Measurements from ENCODE around the gene TEAD3. TPM values are rescaled to one million over a fixed set of nuclear protein-coding genes. Genes with fewer than 3 reads are reported as not detected.
A peak's percentile ranks its signal among the peaks of the same experiment; 100 is the strongest.

Gene TEAD3
- total and polyA plus RNA-seq, 12 donors = 27.9 to 54.4 (median 34.4) TPM

- intact Hi-C loops (cut with DNase I) = no loop called here
- no peak for ATAC-seq
- 83 to 84% methylated on average over 28 of the region's 28 CpGs for WGBS, 2 donors
These were observed 3.4 kb downstream of the TEAD3 start for GRCh38 chr6:35493307-35493983.

GRCh38 chr6:35492974-35493284 is 4.0 kb downstream of the TEAD3 start:
- WGBS, 2 donors = 81 to 84% methylated on average over 7 of the region's 7 CpGs
- H3K27me3 ChIP-seq = peaks cover 0 to 70% (median 0%) of the 10 kb centered on the region in 7 donors
- H3K4me3 ChIP-seq = no peak overlapping the region
- intact Hi-C loops (cut with DNase I) = no loop called here
- TF ChIP-seq, protein P1, sequence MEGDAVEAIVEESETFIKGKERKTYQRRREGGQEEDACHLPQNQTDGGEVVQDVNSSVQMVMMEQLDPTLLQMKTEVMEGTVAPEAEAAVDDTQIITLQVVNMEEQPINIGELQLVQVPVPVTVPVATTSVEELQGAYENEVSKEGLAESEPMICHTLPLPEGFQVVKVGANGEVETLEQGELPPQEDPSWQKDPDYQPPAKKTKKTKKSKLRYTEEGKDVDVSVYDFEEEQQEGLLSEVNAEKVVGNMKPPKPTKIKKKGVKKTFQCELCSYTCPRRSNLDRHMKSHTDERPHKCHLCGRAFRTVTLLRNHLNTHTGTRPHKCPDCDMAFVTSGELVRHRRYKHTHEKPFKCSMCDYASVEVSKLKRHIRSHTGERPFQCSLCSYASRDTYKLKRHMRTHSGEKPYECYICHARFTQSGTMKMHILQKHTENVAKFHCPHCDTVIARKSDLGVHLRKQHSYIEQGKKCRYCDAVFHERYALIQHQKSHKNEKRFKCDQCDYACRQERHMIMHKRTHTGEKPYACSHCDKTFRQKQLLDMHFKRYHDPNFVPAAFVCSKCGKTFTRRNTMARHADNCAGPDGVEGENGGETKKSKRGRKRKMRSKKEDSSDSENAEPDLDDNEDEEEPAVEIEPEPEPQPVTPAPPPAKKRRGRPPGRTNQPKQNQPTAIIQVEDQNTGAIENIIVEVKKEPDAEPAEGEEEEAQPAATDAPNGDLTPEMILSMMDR (IDR thresholded peaks at IDR 0.05) = no peak
- DNase-seq = no peak
- H3K27ac ChIP-seq = peak overlapping the region in 6 of 10 donors; percentile 60 to 97 (median 92)
- no peak for ATAC-seq
- H3K9me3 ChIP-seq = no peaks in the 10 kb centered on the region
- H3K36me3 ChIP-seq = no peaks in the 10 kb centered on the region
- peaks cover 32 to 88% (median 72%) of the 10 kb centered on the region in 9 donors for H3K4me1 ChIP-seq

More at GRCh38 chr6:35493307-35493983, 3.4 kb downstream of the TEAD3 start:
- Histone ChIP-seq H3K27me3 (peaks cover 0 to 75% (median 5%) of the 10 kb centered on the region in 7 donors), H3K4me3 (no peak overlapping the region), H3K9me3 (no peaks in the 10 kb centered on the region), H3K4me1 (peaks cover 33 to 88% (median 72%) of the 10 kb centered on the region in 9 donors), H3K36me3 (no peaks in the 10 kb centered on the region), H3K27ac (peak overlapping the region in 1 of 10 donors; percentile 60)
- TF ChIP-seq, protein P1 (IDR thresholded peaks at IDR 0.05) = no peak
- DNase-seq = no peak

- TF ChIP-seq, protein P1 (IDR thresholded peaks at IDR 0.05) = no peak
- peaks cover 0 to 64% (median 0%) of the 10 kb centered on the region in 7 donors for H3K27me3 ChIP-seq
- no peaks in the 10 kb centered on the region for H3K36me3 ChIP-seq
- H3K9me3 ChIP-seq = no peaks in the 10 kb centered on the region
- H3K27ac ChIP-seq = peak overlapping the region in 6 of 10 donors; percentile 60 to 97 (median 92)
- ATAC-seq (no peak), DNase-seq (no peak)
- H3K4me1 ChIP-seq = peaks cover 32 to 87% (median 72%) of the 10 kb centered on the region in 9 donors
- intact Hi-C loops (cut with DNase I) = no loop called here
- 41 to 54% methylated on average over 7 of the region's 7 CpGs for WGBS, 2 donors
- no peak overlapping the region for H3K4me3 ChIP-seq
These were observed 4.5 kb downstream of the TEAD3 start for GRCh38 chr6:35492258-35492973.

DNA sequence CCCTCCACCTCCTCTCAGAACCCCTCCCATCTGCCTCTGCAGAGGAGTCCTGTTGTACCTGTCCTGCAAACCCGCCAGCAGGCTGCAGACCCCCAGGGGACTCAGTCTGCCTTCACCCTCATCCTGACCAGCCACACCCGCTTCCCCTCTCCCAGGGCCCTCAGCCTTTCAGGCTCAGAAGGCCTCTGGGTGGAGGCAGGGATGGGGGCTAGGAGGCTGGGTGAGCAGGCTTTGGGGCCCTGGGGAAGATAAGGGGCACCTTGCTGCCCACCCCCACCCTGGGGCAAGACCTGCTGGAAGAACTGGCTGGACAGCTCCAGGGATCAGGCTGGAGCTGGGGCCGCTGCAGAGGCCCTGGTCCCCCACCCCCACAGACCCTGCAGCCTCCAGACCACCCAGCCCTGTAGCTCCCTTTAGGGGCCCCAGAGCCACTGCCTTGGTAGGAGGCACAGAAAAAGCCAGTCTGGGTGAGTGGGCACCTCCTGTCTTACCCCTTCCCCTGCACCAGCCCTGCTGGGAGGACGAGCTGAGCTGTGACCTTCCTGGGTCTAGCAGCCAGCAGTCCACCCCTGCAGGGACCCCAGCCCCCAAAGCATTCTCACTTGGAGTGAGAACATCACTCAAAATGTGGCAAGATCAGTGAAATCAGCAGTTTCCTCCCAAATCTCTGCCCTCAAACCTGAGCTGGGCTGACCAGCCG is 5.2 kb downstream of the TEAD3 start:
- no peak for DNase-seq
- 35 to 44% methylated on average over 5 of the region's 5 CpGs for WGBS, 2 donors
- TF ChIP-seq, protein P1 (IDR thresholded peaks at IDR 0.05) = no peak
- Histone ChIP-seq H3K27ac (peak overlapping the region in 6 of 10 donors; percentile 60 to 97 (median 92)), H3K9me3 (no peaks in the 10 kb centered on the region), H3K36me3 (no peaks in the 10 kb centered on the region), H3K4me1 (peaks cover 32 to 93% (median 77%) of the 10 kb centered on the region in 9 donors), H3K4me3 (no peak overlapping the region), H3K27me3 (peaks cover 0 to 61% (median 0%) of the 10 kb centered on the region in 7 donors)
- intact Hi-C loops (cut with DNase I) = no loop called here
- peak in 2 of 8 donors; percentile 0 to 1 for ATAC-seq

Measured in heart right ventricle (tissue), 16 donors.